A549 (cell line): ENCODE results near the gene USP46.

Experiments
- EP300 ChIP-seq, 2 experiments: fragments of >200 bp; sonication (Bioruptor Twin); formaldehyde crosslinking; IDR thresholded peaks; 2 replicates in 1 of 2; 3 replicates in 1 of 2; pipeline ENCODE4 v1.6.1; 2016 to 2017
- PHF8 ChIP-seq: fragments of 200-600 bp; sonication (generic); IDR thresholded peaks from 2 replicates; pipeline ENCODE4 v1.6.1; 2016; ENCODE audit warnings: low read depth, mild to moderate bottlenecking, antibody characterized with exemption, moderate library complexity, borderline replicate concordance
- POLR2A ChIP-seq: IDR thresholded peaks from 2 replicates; pipeline ENCODE4 v1.6.1; 2012; ENCODE audit warnings: mild to moderate bottlenecking, low read length
- RCOR1 ChIP-seq: fragments of 150-350 bp; IDR thresholded peaks from 2 replicates; pipeline ENCODE4 v1.6.1; 2014; ENCODE audit warnings: antibody characterized with exemption, low read length, low read depth
- TF ChIP-seq, protein P1 (sequence below): fragments of 200-600 bp; sonication (generic); IDR thresholded peaks from 2 replicates; pipeline ENCODE4 v1.6.1; 2016; ENCODE audit warnings: antibody characterized with exemption, mild to moderate bottlenecking, moderate library complexity
- TF ChIP-seq, protein P2 (sequence below): fragments of >200 bp; sonication (Bioruptor Twin); formaldehyde crosslinking; IDR thresholded peaks from 3 replicates; pipeline ENCODE4 v1.5.1; 2016
- TF ChIP-seq, protein P3 (sequence below): IDR thresholded peaks from 2 replicates; pipeline ENCODE4 v1.6.1; 2012
- TF ChIP-seq, protein P4 (sequence below): fragments of 150-350 bp; IDR thresholded peaks from 2 replicates; pipeline ENCODE4 v1.6.1; 2014; ENCODE audit warnings: low read depth, mild to moderate bottlenecking, low read length

- TF ChIP-seq, protein P1, sequence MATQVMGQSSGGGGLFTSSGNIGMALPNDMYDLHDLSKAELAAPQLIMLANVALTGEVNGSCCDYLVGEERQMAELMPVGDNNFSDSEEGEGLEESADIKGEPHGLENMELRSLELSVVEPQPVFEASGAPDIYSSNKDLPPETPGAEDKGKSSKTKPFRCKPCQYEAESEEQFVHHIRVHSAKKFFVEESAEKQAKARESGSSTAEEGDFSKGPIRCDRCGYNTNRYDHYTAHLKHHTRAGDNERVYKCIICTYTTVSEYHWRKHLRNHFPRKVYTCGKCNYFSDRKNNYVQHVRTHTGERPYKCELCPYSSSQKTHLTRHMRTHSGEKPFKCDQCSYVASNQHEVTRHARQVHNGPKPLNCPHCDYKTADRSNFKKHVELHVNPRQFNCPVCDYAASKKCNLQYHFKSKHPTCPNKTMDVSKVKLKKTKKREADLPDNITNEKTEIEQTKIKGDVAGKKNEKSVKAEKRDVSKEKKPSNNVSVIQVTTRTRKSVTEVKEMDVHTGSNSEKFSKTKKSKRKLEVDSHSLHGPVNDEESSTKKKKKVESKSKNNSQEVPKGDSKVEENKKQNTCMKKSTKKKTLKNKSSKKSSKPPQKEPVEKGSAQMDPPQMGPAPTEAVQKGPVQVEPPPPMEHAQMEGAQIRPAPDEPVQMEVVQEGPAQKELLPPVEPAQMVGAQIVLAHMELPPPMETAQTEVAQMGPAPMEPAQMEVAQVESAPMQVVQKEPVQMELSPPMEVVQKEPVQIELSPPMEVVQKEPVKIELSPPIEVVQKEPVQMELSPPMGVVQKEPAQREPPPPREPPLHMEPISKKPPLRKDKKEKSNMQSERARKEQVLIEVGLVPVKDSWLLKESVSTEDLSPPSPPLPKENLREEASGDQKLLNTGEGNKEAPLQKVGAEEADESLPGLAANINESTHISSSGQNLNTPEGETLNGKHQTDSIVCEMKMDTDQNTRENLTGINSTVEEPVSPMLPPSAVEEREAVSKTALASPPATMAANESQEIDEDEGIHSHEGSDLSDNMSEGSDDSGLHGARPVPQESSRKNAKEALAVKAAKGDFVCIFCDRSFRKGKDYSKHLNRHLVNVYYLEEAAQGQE = no peak
- TF ChIP-seq, protein P2, sequence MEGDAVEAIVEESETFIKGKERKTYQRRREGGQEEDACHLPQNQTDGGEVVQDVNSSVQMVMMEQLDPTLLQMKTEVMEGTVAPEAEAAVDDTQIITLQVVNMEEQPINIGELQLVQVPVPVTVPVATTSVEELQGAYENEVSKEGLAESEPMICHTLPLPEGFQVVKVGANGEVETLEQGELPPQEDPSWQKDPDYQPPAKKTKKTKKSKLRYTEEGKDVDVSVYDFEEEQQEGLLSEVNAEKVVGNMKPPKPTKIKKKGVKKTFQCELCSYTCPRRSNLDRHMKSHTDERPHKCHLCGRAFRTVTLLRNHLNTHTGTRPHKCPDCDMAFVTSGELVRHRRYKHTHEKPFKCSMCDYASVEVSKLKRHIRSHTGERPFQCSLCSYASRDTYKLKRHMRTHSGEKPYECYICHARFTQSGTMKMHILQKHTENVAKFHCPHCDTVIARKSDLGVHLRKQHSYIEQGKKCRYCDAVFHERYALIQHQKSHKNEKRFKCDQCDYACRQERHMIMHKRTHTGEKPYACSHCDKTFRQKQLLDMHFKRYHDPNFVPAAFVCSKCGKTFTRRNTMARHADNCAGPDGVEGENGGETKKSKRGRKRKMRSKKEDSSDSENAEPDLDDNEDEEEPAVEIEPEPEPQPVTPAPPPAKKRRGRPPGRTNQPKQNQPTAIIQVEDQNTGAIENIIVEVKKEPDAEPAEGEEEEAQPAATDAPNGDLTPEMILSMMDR = no peak
- TF ChIP-seq POLR2A (no peak), RCOR1 (no peak), PHF8 (no peak), EP300 (IDR thresholded peaks at IDR 0.05) (no peak)
- TF ChIP-seq, protein P3, sequence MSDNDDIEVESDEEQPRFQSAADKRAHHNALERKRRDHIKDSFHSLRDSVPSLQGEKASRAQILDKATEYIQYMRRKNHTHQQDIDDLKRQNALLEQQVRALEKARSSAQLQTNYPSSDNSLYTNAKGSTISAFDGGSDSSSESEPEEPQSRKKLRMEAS = no peak
- TF ChIP-seq, protein P4, sequence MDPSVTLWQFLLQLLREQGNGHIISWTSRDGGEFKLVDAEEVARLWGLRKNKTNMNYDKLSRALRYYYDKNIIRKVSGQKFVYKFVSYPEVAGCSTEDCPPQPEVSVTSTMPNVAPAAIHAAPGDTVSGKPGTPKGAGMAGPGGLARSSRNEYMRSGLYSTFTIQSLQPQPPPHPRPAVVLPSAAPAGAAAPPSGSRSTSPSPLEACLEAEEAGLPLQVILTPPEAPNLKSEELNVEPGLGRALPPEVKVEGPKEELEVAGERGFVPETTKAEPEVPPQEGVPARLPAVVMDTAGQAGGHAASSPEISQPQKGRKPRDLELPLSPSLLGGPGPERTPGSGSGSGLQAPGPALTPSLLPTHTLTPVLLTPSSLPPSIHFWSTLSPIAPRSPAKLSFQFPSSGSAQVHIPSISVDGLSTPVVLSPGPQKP = no peak
These were observed 40.1 kb downstream of the USP46 start for GRCh38 chr4:52618795-52619590.
